Activated naive CD8-positive, alpha-beta T cell treated with anti-CD3 and anti-CD28 coated beads, Interleukin-2, amount 10 ng/mL, durations not matched to agents 7 days and 5 days (primary cell): ENCODE data around the gene ZNF729. TPM values are rescaled to one million over a fixed set of nuclear protein-coding genes. Genes with fewer than 3 reads are reported as not detected.
"Not testable (repeated sequence)": the region's sequence is repeated elsewhere in the genome, so short reads cannot be mapped to it uniquely, and the experiment has no call there.

ENCODE experiments used
- ATAC-seq: fragments of 150-1000 bp; cut with Tn5 transposase; one replicate; pipeline ENCODE4 v1.10.0; 2021; ENCODE audit warnings: low read depth, moderate library complexity
- POLR2A ChIA-PET: fragments of 350-600 bp; sonication (Branson Sonifier 250); formaldehyde crosslinking; loops from one replicate; lab custom pipeline; 2021; ENCODE audit warnings: antibody characterized with exemption; lab: Charles Lee
- DNase-seq: peaks from one replicate; pipeline ENCODE4 v3.0.0; 2021
- H3K27ac Mint-ChIP-seq: one replicate; pipeline ENCODE4 v1.8.0; 2022; ENCODE audit warnings: mild to moderate bottlenecking, mixed read lengths
- H3K27me3 Mint-ChIP-seq: one replicate; pipeline ENCODE4 v1.8.0; 2022; ENCODE audit warnings: mild to moderate bottlenecking, moderate library complexity, mixed read lengths
- H3K36me3 Mint-ChIP-seq: one replicate; pipeline ENCODE4 v1.8.0; 2021; ENCODE audit warnings: mild to moderate bottlenecking, mixed read lengths
- H3K4me1 Mint-ChIP-seq: one replicate; pipeline ENCODE4 v1.8.0; 2021; ENCODE audit warnings: mixed read lengths
- H3K4me3 Mint-ChIP-seq: one replicate; pipeline ENCODE4 v1.8.0; 2022; ENCODE audit warnings: mild to moderate bottlenecking, moderate library complexity, mixed read lengths
- H3K9me3 Mint-ChIP-seq: one replicate; pipeline ENCODE4 v1.8.0; 2021; ENCODE audit warnings: mixed read lengths
- total RNA-seq, 2 experiments: library from RNA; stranded (reverse); gene quantifications; one replicate each; pipeline ENCODE4 v1.2.3, GENCODE V29; 2021

The ZNF729 gene
- not detected for total RNA-seq

- H3K36me3 Mint-ChIP-seq = no peaks in the 10 kb centered on the region
- DNase-seq = no peak
- no peaks in the 10 kb centered on the region for H3K27me3 Mint-ChIP-seq
- no peak for ATAC-seq
- H3K9me3 Mint-ChIP-seq = peaks cover 16% of the 10 kb centered on the region
- no peak within 1 kb of the TSS for H3K4me3 Mint-ChIP-seq
- no peak within 1 kb of the TSS for H3K27ac Mint-ChIP-seq
- POLR2A ChIA-PET = no interaction called here
- no peaks in the 10 kb centered on the region for H3K4me1 Mint-ChIP-seq
These were observed at the start of gene ZNF729 for GRCh38 chr19:22286151-22286810. ZNF729 (plus strand) TSS chr19:22286441; CDS start chr19:22286526, 85 bp downstream.

- no peak for ATAC-seq
- Mint-ChIP-seq H3K4me3 (no peak overlapping the region), H3K27ac (no peak overlapping the region), H3K4me1 (no peaks in the 10 kb centered on the region), H3K9me3 (peaks cover 23% of the 10 kb centered on the region), H3K27me3 (no peaks in the 10 kb centered on the region), H3K36me3 (no peaks in the 10 kb centered on the region)
- POLR2A ChIA-PET = no interaction called here
- no peak for DNase-seq
These were observed 29.4 kb upstream of the ZNF729 start for GRCh38 chr19:22256856-22257255.

GRCh38 chr19:22257381-22257780 lies 28.9 kb upstream of the ZNF729 start:
- Mint-ChIP-seq H3K9me3 (peaks cover 23% of the 10 kb centered on the region), H3K4me3 (no peak overlapping the region), H3K27me3 (no peaks in the 10 kb centered on the region), H3K4me1 (no peaks in the 10 kb centered on the region), H3K36me3 (no peaks in the 10 kb centered on the region), H3K27ac (no peak overlapping the region)
- DNase-seq (no peak), ATAC-seq (no peak)
- POLR2A ChIA-PET = no interaction called here

- H3K27ac Mint-ChIP-seq = no peak overlapping the region
- H3K27me3 Mint-ChIP-seq = no peaks in the 10 kb centered on the region
- H3K4me1 Mint-ChIP-seq = no peaks in the 10 kb centered on the region
- DNase-seq (no peak), ATAC-seq (no peak)
- POLR2A ChIA-PET = no interaction called here
- H3K9me3 Mint-ChIP-seq = peaks cover 25% of the 10 kb centered on the region
- no peaks in the 10 kb centered on the region for H3K36me3 Mint-ChIP-seq
- H3K4me3 Mint-ChIP-seq = no peak overlapping the region
These were observed 28.3 kb upstream of the ZNF729 start for GRCh38 chr19:22257916-22258315.

- POLR2A ChIA-PET = no interaction called here
These were observed 25.7 kb upstream of the ZNF729 start for GRCh38 chr19:22260499-22260898.

GRCh38 chr19:22261596-22261995 lies 24.6 kb upstream of the ZNF729 start:
- no peaks in the 10 kb centered on the region for H3K27me3 Mint-ChIP-seq
- ATAC-seq (no peak), DNase-seq (no peak)
- peaks cover 23% of the 10 kb centered on the region for H3K9me3 Mint-ChIP-seq
- no peak overlapping the region for H3K4me3 Mint-ChIP-seq
- no peaks in the 10 kb centered on the region for H3K36me3 Mint-ChIP-seq
- no peaks in the 10 kb centered on the region for H3K4me1 Mint-ChIP-seq
- H3K27ac Mint-ChIP-seq = no peak overlapping the region
- POLR2A ChIA-PET = no interaction called here

More at GRCh38 chr19:22260499-22260898, 25.7 kb upstream of the ZNF729 start:
- no peak for ATAC-seq
- H3K4me3 Mint-ChIP-seq = no peak overlapping the region
- no peak overlapping the region for H3K27ac Mint-ChIP-seq
- DNase-seq = no peak
- H3K4me1 Mint-ChIP-seq = no peaks in the 10 kb centered on the region
- H3K9me3 Mint-ChIP-seq = peaks cover 25% of the 10 kb centered on the region
- H3K27me3 Mint-ChIP-seq = no peaks in the 10 kb centered on the region
- H3K36me3 Mint-ChIP-seq = no peaks in the 10 kb centered on the region

GRCh38 chr19:22263121-22263520 lies 23.1 kb upstream of the ZNF729 start:
- Mint-ChIP-seq H3K4me1 (no peaks in the 10 kb centered on the region), H3K36me3 (no peaks in the 10 kb centered on the region), H3K27ac (no peak overlapping the region), H3K4me3 (no peak overlapping the region), H3K27me3 (no peaks in the 10 kb centered on the region), H3K9me3 (peaks cover 24% of the 10 kb centered on the region)
- DNase-seq = no peak
- POLR2A ChIA-PET = no interaction called here
- no peak for ATAC-seq

GRCh38 chr19:22321554-22321953 lies 35.3 kb downstream of the ZNF729 start:
- H3K4me3 Mint-ChIP-seq, H3K27me3 Mint-ChIP-seq, POLR2A ChIA-PET, ATAC-seq, H3K27ac Mint-ChIP-seq, H3K36me3 Mint-ChIP-seq, DNase-seq, H3K4me1 Mint-ChIP-seq: not testable (repeated sequence)
- peaks cover 36% of the 10 kb centered on the region for H3K9me3 Mint-ChIP-seq

GRCh38 chr19:22326219-22326618 lies 40.0 kb downstream of the ZNF729 start:
- Mint-ChIP-seq H3K4me3 (no peak overlapping the region), H3K4me1 (no peaks in the 10 kb centered on the region), H3K36me3 (no peaks in the 10 kb centered on the region), H3K27me3 (no peaks in the 10 kb centered on the region), H3K9me3 (peaks cover 57% of the 10 kb centered on the region), H3K27ac (no peak overlapping the region)
- DNase-seq (no peak), ATAC-seq (no peak)
- POLR2A ChIA-PET = no interaction called here

GRCh38 chr19:22327321-22327720 lies 41.1 kb downstream of the ZNF729 start:
- POLR2A ChIA-PET = no interaction called here
- no peaks in the 10 kb centered on the region for H3K4me1 Mint-ChIP-seq
- H3K4me3 Mint-ChIP-seq = no peak overlapping the region
- DNase-seq (no peak), ATAC-seq (no peak)
- H3K27ac Mint-ChIP-seq = no peak overlapping the region
- H3K9me3 Mint-ChIP-seq = peaks cover 56% of the 10 kb centered on the region
- H3K36me3 Mint-ChIP-seq = no peaks in the 10 kb centered on the region
- no peaks in the 10 kb centered on the region for H3K27me3 Mint-ChIP-seq

- peaks cover 52% of the 10 kb centered on the region for H3K9me3 Mint-ChIP-seq
- ATAC-seq (no peak), DNase-seq (no peak)
- no peak overlapping the region for H3K27ac Mint-ChIP-seq
- H3K4me3 Mint-ChIP-seq = no peak overlapping the region
- H3K27me3 Mint-ChIP-seq = no peaks in the 10 kb centered on the region
- H3K36me3 Mint-ChIP-seq = no peaks in the 10 kb centered on the region
- POLR2A ChIA-PET = no interaction called here
- H3K4me1 Mint-ChIP-seq = no peaks in the 10 kb centered on the region
These were observed 45.3 kb downstream of the ZNF729 start for GRCh38 chr19:22331521-22331920.

GRCh38 chr19:22332924-22333323 lies 46.7 kb downstream of the ZNF729 start:
- H3K4me3 Mint-ChIP-seq = no peak overlapping the region
- H3K36me3 Mint-ChIP-seq = no peaks in the 10 kb centered on the region
- peaks cover 51% of the 10 kb centered on the region for H3K9me3 Mint-ChIP-seq
- no peak for DNase-seq
- POLR2A ChIA-PET = no interaction called here
- H3K27ac Mint-ChIP-seq = no peak overlapping the region
- no peak for ATAC-seq
- H3K27me3 Mint-ChIP-seq = no peaks in the 10 kb centered on the region
- H3K4me1 Mint-ChIP-seq = no peaks in the 10 kb centered on the region

GRCh38 chr19:22335716-22336115 lies 49.5 kb downstream of the ZNF729 start:
- no peak overlapping the region for H3K27ac Mint-ChIP-seq
- no peak overlapping the region for H3K4me3 Mint-ChIP-seq
- POLR2A ChIA-PET = no interaction called here
- no peaks in the 10 kb centered on the region for H3K36me3 Mint-ChIP-seq
- H3K9me3 Mint-ChIP-seq = peaks cover 48% of the 10 kb centered on the region
- no peaks in the 10 kb centered on the region for H3K4me1 Mint-ChIP-seq
- no peak for ATAC-seq
- no peaks in the 10 kb centered on the region for H3K27me3 Mint-ChIP-seq
- no peak for DNase-seq

GRCh38 chr19:22354665-22355064 lies 68.4 kb downstream of the ZNF729 start:
- H3K9me3 Mint-ChIP-seq = peaks cover 16% of the 10 kb centered on the region
- POLR2A ChIA-PET = no interaction called here

More at GRCh38 chr19:22354665-22355064, 68.4 kb downstream of the ZNF729 start:
- Mint-ChIP-seq H3K27ac (no peak overlapping the region), H3K36me3 (no peaks in the 10 kb centered on the region), H3K27me3 (no peaks in the 10 kb centered on the region), H3K4me1 (no peaks in the 10 kb centered on the region), H3K4me3 (no peak overlapping the region)
- ATAC-seq (no peak), DNase-seq (no peak)
